ENCODE results near the gene TRIM54.
"Not testable (repeated sequence)": the region's sequence is repeated elsewhere in the genome, so short reads cannot be mapped to it uniquely, and the experiment has no call there.

TRIM54 gene

DNA sequence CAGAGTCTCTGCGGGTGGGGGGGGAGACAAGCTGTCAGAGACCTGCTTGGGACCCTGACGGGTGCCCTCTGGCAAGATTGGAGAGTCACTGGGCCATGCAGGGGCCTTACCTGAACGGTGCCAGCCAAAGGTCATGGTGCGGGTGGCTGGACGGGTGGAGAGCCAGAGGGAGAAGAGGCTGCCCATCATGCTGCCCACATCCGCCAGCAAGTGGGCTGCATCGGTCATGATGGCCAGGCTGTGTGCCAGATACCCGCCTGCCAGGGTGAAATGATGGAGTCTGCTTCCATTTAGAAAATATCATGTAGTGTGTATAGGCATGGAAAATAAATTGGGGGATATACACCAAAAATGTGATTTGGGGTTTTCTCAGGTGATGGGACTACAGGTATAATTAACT lies 24.2 kb upstream of the TRIM54 start:
- no peak for FAIRE-seq

DNA sequence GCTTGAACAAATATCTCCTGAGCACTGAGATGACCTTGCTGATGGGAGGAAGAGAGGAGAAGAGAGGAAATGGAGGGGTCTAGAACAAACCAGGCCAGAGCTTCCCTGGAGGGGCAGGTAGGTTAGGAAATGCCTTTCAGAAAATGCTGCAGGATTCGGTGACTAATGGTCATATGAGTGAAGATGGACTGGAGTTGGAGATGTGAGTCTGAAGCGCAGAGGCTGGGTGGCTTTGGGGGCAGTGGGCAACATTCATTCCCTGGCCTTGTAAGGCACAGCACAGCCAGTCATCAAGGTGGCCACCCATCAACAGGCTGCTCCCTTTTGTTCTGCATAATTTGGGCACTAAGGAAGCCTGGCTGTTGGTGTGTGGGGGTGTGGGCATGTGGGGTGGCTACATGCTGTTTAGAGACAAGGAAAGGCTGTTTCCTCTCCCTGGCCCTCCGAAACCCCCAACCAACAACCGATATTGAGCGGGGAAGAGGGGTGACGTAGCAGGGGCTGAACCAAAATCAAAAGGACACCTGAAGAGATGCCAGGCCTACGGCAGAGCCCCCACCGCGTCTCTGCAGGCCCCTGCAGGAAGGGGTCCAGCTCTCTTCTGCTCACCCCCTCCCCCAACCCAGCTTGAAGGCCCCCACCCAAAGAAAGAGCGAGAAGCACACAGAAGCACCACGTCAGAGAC lies 20.8 kb upstream of the TRIM54 start:
- no peak for FAIRE-seq

DNA sequence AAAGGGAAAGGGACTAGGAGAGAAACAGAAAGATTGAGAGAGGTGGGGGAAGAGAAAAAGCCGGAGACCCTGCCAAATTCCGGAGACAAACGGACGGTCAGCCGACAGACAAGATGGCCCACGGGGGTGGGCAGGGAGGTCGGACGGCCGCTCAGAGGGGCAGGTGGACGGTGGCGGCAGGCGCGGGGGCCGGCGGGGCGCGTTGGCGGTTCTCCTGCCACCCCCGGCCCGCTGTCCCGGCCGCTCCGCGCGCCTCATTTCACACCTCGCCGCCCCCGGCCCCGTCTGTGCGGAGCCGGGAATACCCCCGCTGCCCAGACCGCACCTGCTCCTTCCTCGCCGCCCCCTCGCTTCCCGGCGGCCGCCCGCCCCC lies 20.3 kb upstream of the TRIM54 start:
- FAIRE-seq: no peak

DNA sequence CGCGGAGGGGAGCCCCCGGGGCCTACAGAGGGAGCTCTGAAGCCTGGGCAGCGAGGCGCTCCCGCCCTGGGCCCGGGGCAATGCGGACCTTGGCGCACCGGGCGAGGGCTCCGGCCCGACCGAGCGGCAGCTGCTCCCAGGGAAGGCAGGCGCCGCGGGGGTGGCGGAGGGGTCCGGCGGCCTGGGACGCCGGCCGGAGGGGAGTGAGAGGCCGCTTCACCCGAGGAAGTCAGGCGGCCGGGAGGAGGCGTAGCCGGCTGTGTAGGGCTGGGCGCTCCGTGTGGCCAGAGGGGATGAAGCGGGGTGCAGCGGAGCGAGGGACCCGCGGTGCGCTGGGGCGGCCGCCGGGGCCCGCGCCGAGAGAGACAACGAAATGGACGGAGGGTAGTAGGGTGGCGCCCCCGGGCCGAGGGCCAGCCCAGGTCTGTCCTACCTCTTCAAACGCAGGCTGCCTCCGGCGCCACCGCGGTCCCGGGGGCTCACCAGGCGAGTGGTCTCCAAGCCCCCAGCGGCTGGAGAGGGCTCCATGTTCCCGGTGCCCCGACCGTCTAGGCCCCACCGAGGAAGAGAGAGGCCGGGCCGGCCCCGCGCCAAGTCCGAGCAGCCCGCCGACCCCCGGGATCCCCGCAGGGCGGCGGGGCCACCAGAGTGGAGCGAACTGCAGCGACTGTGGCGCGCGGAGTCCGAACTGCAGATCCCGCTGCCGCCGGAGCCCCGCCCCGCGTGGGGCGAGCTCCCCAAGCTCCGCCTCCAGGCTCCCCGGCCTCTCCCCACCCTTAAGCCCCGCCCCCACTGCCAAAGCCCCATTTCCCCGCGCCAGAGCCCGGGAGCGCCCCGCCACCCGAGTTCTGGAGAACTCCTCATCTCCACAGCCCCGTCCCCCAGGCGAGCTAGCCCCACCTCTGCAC lies 19.6 kb upstream of the TRIM54 start, which contains the start of gene SLC30A3:
Gene SLC30A3 (minus strand): TSS at position 669 of the 908 bp plus-strand sequence. CDS start 141 bp downstream, at position 528.
- FAIRE-seq: no peak

DNA sequence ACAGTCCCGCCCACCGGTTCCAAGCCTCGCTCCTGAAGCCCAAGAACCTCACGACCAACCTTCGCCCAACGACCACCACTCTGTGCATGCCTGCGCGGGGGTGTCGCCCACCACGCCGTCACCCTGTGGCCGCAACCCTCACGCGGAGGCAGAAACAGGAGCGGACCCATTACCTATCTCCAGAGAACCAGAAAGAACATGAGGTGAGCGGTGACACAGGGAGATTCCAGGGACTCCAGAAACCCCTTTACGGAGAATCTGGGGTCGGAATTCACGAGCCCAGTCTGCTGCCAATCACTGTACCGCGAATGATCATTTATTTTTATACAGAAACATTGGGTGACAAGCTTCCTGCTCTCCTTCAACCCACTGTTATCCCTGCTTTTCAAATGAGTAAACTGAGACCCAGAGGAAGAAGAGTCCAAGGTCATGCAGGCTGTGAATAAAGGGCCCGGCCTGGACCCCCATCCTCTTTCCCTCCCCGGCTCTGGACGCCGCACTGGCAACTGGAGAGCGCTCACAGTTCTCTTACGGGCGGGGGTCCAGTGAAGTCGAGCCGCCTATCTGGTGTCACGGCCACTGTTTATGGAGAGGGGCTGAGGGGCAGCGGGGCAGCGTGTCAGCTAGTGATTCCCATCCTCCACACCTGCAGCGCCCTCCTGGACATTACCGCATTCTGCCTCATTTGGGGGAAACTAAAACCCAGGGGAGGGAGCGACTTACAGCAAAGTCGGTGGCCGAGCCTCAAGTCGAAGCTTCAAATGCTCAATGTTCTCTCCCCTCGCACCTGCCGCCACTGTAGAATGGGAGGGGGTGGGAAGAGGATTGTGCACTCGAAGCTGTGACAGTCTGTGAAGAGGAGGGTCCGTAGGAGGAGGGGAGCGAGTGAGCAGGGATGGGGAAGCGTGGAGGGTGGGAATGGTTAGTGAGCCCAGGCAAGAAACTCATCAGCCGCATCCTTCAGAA lies 18.7 kb upstream of the TRIM54 start:
- FAIRE-seq: no peak

DNA sequence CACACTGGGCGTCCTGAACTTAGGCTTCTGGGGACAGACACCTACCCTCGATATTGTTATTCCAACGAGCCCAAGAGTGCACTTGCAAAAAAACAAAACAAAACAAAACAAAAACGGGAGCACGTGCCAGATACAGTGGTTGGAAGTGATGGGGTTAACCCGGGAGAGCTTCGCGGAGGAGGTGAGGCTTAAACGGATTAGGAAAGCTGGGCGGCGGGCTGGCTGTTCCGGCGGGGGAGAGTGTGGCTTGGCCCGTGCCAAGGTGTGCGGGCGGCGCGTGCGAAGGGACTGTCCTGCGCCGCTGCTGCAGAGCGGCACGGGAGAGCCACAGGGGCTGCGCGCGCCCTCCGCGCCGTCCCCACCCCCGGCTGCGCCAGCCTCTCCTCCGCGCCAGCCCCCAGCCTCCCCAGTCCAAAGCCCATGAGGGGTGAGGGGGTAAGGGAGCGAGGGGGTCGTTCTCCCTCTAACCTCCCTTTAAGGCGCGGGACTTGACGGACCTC lies 17.9 kb upstream of the TRIM54 start:
- no peak for FAIRE-seq

DNA sequence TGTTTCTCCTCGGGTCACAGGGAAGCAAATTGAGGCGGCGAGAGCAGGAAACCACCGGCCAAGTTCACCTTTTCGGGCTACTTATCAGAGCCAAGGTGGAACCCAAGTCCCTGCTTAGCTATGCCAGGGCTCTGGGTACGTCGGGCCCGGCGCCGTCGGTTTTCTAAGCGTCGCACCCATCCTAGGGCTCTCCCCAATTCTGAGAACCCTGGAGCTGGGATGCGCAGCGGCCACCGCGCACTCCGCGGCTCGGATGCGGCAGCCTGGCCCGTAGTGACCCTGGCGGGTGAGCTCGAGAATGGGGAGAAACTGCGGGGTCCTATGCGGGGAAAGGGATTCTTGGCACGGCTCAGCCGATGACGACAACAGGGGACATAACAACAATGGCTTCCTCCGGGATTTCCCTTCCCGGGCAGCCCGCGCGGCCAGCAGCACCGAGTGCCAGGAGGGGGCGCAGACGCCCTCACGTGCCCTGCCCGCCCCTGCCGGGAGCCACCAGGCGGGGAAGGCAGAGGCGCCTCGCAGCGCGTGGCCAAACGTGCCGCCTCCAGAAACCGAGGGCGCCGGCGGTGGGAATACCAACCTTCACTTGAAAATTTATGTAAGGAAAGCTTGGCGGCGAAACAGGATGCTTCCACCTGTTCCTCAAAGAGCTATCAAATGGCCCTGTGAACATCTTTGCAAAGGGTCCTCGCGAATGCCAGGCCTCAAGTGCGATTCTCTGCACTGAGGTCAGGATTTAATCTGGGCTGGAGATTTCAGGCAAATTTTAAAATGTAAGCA lies 17.3 kb upstream of the TRIM54 start:
- FAIRE-seq: no peak

DNA sequence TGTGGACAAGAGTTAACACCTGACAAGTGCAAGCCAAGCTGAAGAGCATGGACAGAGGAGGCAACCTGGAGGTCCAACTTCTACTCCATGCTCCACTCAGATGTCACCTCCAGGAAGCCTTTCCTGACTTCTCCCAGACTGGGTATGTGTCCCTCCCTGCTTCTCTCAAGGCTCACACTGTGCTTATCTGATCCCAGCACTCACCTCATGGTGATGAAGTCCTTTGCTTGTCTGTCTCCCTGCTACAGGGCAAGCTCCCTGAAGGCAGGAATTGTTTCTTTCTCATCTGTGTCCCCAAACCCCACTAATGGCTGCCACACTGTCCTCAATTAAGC lies 16.7 kb upstream of the TRIM54 start:
- no peak for FAIRE-seq

DNA sequence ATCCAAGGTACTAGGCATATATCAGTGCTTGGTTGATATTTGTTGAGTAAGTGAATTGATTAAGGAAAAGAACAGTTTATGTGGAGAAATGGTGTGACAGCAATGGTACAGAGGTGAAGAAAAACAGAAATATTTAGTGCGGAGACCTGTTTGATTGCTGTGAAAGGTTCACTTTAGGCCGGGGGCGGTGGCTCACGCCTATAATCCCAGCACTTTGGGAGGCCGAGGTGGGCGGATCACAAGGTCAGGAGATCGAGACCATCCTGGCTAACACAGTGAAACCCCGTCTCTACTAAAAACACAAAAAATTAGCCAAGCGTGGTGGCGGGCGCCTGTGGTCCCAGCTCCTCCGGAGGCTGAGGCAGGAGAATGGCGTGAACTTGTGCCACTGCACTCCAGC lies 13.9 kb upstream of the TRIM54 start:
- FAIRE-seq: not testable (repeated sequence)

DNA sequence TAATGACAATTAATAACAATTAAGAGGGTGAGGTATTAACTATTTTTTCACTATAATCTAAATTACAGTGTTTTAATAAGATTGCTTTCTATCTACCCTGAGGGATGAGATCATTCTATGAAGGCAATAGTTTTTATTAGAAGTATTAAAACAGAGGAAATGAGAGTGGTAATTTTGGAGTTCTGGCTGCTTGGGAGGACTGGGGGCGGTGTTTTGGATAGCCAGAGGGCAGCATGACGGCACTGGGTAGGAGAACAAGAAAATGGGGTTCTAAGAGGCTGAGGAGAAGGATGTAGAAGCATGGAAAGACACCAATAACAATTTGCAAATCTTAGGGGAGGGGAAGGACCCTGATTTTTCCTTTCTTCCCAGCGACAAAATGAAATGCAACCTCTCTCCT lies 12.1 kb upstream of the TRIM54 start:
- no peak for FAIRE-seq

DNA sequence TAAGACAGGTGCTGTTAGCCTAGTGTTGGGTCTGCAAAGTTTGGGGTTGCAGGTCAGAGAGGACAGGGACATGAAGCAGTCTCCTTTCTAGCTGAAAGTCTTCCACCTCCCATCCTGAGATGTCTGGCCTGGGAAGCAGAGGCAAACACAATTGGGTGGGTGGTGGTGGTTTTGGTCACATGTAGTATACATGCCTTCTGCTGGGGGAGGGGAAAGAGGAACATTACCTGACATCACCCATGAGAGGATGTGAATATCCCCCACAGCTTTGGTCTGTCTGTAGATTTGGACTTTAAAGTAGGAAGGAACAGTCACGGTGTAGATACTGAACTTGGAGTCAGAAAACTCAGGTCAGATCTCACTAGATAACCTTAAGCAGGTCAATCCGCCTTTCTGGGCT lies 11.6 kb upstream of the TRIM54 start:
- FAIRE-seq: no peak

DNA sequence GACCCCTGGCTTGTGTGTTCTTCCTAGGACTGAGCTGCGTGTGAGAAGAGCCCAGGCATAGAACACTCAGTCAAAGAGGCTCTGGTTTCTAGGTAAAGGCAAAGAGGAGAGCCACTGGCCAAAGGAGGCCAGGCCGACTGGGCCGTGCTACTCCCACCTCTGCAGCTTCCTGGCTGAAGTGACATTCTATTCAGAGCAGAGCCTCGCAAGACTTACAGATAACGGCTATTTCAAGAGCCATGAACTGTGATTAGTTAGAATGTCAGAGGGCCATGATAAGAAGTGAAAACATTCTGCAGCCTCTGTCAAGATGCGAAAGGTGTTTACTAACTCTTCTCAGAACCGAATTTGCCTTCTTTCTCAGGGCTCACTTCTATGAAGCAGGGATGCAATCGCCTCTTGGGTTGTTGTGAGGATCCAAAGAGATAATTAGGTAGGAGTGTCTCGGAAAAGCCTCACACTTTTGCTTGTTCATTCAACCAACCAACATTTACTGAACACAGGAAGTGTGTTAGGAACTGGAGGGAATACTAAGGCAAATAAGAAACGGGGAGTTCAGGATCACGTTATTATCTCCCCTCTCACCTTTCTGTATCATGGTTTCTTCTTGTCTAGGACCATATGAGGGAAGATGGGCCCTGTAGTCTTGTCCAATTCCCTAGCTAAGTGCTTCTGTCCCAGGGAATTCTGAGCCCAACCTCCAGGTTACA lies 10.4 kb upstream of the TRIM54 start:
- FAIRE-seq: no peak

DNA sequence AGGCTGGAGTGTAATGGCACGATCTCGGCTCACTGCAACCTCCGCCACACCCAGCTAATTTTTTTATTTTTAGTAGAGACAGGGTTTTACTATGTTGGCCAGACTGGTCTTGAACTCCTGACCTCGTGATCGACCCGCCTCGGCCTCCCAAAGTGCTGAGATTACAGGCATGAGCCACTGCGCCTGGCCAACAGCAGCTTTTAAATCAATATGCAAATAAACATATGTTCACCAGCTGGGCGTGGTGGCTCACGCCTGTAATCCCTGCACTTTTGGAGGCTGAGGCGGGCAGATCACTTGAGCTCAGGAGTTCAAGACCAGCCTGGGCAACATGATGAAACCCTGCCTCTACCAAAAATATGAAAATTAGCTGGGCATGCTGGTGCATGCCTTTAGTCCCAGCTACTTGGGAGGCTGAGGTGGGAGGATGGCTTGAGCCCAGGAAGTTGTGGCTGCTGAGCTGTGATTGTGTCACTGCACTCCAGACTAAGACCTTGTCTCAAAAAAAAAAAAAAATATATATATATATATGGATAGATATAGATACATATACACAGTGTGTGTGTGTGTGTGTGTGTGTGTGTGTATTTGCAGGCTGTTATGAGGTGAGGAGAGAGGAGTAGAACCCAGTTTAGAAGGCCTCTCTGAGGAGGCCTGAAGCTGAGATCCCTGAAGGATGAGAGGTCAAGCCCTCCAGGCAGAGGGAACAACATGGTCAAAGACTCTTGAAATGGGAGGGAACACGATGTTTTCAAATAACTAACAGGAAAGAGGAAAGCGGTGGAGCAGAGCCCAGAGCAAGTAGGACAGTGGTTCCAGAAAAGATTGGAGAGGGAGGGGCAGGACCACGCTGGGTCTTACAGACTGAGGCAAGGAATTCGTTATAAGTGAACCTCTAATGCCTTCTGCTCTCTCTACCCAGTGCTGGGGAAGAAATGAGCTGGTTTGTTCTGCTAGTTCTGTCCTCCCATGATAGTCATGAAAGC lies 9.4 kb upstream of the TRIM54 start:
- FAIRE-seq: not testable (repeated sequence)

DNA sequence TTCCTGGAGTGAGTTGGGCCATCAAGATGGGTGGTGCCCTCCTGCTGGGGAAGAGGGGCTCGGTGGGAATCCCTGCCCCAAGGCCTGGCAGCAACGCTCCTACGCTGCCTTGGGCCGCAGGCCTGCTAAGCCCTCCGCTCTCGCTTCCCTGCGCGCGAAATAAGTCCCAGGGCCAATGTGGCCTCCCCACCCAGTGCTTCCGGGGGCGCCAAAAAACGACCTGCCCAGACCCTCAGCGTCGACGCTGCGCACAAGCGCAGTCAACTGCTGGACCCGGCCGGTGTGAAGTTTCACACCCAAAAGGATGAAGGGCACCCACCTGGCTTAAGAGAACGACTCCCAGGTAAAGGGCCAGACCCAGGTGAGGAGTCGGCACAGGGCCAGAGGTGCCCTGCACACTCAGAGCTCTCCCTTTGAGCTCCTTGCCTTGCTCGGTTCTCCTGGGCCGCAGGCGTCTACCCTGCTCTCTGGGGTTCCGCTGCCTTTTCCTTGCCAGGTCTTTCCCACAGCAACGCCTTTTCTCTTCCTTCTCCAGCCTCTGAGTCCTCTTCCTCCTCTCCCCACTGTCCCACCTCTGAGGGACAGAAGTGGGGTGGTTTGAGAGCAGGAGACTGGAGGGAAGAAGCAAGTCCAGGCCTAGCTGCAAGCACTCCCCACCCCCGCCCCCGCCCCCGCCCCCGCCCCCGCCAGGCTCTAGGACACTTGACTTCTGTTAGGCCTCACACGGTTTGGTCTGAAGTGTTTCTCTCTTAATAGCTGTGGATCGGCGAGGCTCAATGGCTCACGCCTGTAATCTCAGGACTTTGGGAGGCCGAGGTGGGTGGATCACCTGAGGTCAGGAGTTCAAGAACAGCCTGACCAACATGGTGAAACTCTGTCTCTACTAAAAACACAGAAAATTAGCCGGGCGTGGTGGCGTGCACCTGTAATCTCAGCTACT lies 6.7 kb upstream of the TRIM54 start, which contains the start of gene DNAJC5G:
Gene DNAJC5G (plus strand): TSS at position 223 of the 940 bp plus-strand sequence. CDS start 1,296 bp downstream, outside the sequence.
- FAIRE-seq: no peak

DNA sequence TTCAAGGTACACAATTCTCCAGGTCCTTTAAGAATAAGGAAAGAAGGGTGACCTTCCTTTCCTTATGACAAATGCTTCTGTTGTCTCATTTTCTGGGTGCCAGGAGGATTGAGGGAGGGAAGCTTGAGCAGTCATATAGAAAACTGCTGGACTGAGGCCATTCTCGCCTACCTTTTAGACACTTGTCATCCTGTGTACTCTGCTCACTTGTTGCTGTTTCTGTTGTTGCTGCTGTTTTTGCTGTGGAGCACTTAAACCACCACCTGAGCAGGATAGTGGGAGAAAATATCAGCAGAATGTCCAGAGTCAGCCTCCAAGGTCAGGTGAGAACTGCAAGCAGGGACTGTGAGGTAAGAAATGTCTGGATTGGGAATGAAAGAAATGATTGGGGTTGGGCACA lies 4.2 kb upstream of the TRIM54 start:
- no peak for FAIRE-seq

DNA sequence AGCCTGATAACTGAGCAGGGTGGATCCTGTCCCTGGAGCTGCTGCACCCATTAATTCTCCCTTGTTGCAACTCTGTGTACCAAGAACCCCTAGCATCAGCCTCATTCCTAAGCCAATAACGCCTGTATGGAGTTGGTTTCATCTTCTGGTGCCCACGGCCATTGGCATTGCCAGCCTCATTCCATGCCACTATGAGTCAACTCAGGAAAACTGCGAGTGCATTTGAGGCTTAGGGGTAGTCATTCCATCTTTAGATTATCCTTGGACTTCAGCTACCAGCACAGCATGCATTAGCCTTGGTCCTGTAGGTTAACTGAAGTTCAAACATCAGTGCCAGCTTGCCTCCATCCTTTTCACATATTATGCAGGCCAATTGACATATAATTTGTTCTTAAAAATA lies 1.4 kb upstream of the TRIM54 start:
- FAIRE-seq: no peak

DNA sequence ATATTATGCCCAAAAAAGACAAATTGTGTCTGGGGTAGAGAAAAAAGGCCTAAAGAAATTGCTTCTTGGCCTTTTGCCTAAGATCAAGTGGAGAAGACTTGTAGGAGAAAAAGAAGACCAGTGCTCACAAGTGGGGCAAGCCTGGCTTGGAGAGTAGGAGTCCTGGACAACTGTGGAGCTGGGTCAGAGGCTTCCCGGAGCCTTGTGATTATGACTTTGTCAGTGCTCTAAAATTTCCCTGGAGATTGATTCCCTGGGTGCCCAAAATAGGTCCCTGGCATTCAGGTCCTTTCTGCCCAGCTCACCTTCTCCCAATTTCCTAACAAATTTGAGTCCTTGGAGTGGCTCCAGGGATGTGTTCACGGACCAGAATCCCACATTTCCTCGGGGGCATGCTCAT lies 787 bp upstream of the TRIM54 start:
- no peak for FAIRE-seq

DNA sequence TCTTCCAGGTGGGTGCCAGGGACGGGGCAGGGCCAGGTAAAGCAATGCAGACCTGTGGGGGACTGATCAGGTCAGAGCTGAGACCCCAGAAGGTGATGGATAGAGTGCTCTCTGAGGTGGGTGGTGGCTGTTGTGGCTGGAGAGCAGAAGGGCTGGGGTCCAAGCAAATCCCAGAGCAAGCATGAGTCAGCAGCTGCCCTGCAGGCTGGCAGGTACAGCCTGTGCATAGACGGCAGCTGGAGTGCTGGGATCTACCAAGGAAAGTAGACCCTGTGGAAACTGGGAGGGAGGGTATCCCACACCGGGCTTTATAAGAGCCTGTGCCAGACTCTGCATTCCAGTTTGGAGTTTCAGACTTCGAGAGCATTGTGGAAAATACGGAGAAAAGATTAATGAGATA lies 663 bp downstream of the TRIM54 start:
- no peak for FAIRE-seq

DNA sequence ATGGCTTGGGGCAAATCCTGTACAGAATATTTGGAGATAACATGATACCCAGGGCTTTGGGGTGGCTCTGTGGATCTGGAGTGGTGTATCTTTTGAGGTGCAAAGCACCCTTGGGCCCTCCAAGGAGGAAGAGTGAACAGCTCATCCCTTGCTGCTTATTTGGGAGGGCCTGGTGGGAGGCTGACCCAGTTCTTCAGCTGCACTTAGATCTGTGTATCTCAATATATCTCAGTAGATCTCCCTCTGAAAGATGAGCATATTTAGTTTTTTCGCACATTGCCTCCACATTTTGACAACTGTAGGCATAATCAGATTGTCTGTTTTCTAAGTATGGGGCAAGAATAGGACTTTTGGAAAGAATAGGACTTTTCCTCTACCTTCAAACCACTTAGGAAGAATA lies 2.8 kb downstream of the TRIM54 start:
- FAIRE-seq: no peak

Measured in A204.1 (cell line).